ENCODE results near the gene ADIPOR2.

The ADIPOR2 gene

GRCh38 chr12:1690578-1691122 is at the start of gene ADIPOR2:
Gene ADIPOR2, plus strand, starts transcription at chr12:1691070. Its CDS starts 63,274 bp downstream, at chr12:1754344.
- Histone ChIP-seq H3K9me3 (no peaks in the 10 kb centered on the region), H3K4me1 (ENCODE audit: control insufficient read depth in 1 of 2, insufficient read depth in 1 of 2, low read depth in 1 of 2, low read length in 1 of 2) (peaks cover 34 to 37% of the 10 kb centered on the region in 2 experiments), H3K27ac (peak within 1 kb of the TSS; percentile 91), H3K4me3 (ENCODE audit: low read depth in 1 of 2, low read length in 1 of 2) (peak within 1 kb of the TSS; percentile 68 to 82), H3K27me3 (no peaks in the 10 kb centered on the region), H3K36me3 (no peaks in the 10 kb centered on the region)
- TF ChIP-seq CTCF (IDR thresholded peaks at IDR 0.05) = peak; percentile 46

GRCh38 chr12:1642513-1642912 is 48.4 kb upstream of the ADIPOR2 start:
- Histone ChIP-seq H3K36me3 (peaks cover 56% of the 10 kb centered on the region), H3K9me3 (no peaks in the 10 kb centered on the region), H3K4me1 (ENCODE audit: control insufficient read depth in 1 of 2, insufficient read depth in 1 of 2, low read depth in 1 of 2, low read length in 1 of 2) (peaks cover 11 to 12% of the 10 kb centered on the region in 2 experiments), H3K27ac (no peak overlapping the region), H3K27me3 (no peaks in the 10 kb centered on the region), H3K4me3 (ENCODE audit: low read depth in 1 of 2, low read length in 1 of 2) (no peak overlapping the region)
- no peak for TF ChIP-seq CTCF (IDR thresholded peaks at IDR 0.05)

GRCh38 chr12:1643043-1643442 is 47.8 kb upstream of the ADIPOR2 start:
- no peak overlapping the region for H3K4me3 ChIP-seq (ENCODE audit: low read depth in 1 of 2, low read length in 1 of 2)
- no peaks in the 10 kb centered on the region for H3K27me3 ChIP-seq
- TF ChIP-seq CTCF (IDR thresholded peaks at IDR 0.05) = no peak
- no peak overlapping the region for H3K27ac ChIP-seq
- H3K9me3 ChIP-seq = no peaks in the 10 kb centered on the region
- peaks cover 60% of the 10 kb centered on the region for H3K36me3 ChIP-seq
- peaks cover 13 to 14% of the 10 kb centered on the region in 2 experiments for H3K4me1 ChIP-seq (ENCODE audit: control insufficient read depth in 1 of 2, insufficient read depth in 1 of 2, low read depth in 1 of 2, low read length in 1 of 2)

- Histone ChIP-seq H3K27me3 (no peaks in the 10 kb centered on the region), H3K36me3 (peaks cover 64% of the 10 kb centered on the region), H3K4me1 (ENCODE audit: control insufficient read depth in 1 of 2, insufficient read depth in 1 of 2, low read depth in 1 of 2, low read length in 1 of 2) (peaks cover 13 to 14% of the 10 kb centered on the region in 2 experiments), H3K9me3 (no peaks in the 10 kb centered on the region), H3K4me3 (ENCODE audit: low read depth in 1 of 2, low read length in 1 of 2) (no peak overlapping the region), H3K27ac (no peak overlapping the region)
- no peak for TF ChIP-seq CTCF (IDR thresholded peaks at IDR 0.05)
Measured at GRCh38 chr12:1643905-1644533, 46.9 kb upstream of the ADIPOR2 start.

GRCh38 chr12:1644534-1645438 is 46.1 kb upstream of the ADIPOR2 start:
- Histone ChIP-seq H3K36me3 (peaks cover 58% of the 10 kb centered on the region), H3K27ac (no peak overlapping the region), H3K4me3 (ENCODE audit: low read depth in 1 of 2, low read length in 1 of 2) (no peak overlapping the region), H3K27me3 (no peaks in the 10 kb centered on the region), H3K9me3 (no peaks in the 10 kb centered on the region), H3K4me1 (ENCODE audit: control insufficient read depth in 1 of 2, insufficient read depth in 1 of 2, low read depth in 1 of 2, low read length in 1 of 2) (peaks cover 13 to 14% of the 10 kb centered on the region in 2 experiments)
- TF ChIP-seq CTCF (IDR thresholded peaks at IDR 0.05) = no peak

All from neutrophil (primary cell).